Endothelial cell of umbilical vein (primary cell): ENCODE results near the gene RPL38.

Source experiments
- CTCF ChIP-seq, 2 donors: IDR thresholded peaks; 1 replicate in 1 of 2; 2 replicates in 1 of 2; pipeline ENCODE4 v1.5.1; 2011; ENCODE audit warnings: low read length in 2 of 2, mild to moderate bottlenecking in 2 of 2, moderate library complexity in 2 of 2, control low read depth in 1 of 2, inconsistent platforms in 1 of 2, low read depth in 1 of 2; ENCODE audit not compliant: insufficient read depth in 1 of 2; ENCODE audit errors: extremely low read depth in 1 of 2
- EZH2 ChIP-seq: IDR thresholded peaks from 2 replicates; pipeline ENCODE4 v1.6.1; 2012; ENCODE audit warnings: borderline replicate concordance, low read depth, mild to moderate bottlenecking, moderate library complexity, low read length, inconsistent platforms; ENCODE audit not compliant: severe bottlenecking
- GATA2 ChIP-seq: IDR thresholded peaks from 2 replicates; pipeline ENCODE4 v1.7.0; 2011; ENCODE audit warnings: low read depth, mild to moderate bottlenecking, moderate library complexity, mixed read lengths, low read length; ENCODE audit not compliant: insufficient read length, insufficient read depth
- MAX ChIP-seq: IDR thresholded peaks from 2 replicates; pipeline ENCODE4 v1.6.1; 2011; ENCODE audit not compliant: insufficient read depth, insufficient read length
- MYC ChIP-seq: IDR thresholded peaks from one replicate; pipeline ENCODE4 v1.6.1; 2011; ENCODE audit warnings: mild to moderate bottlenecking, low read depth, low read length
- POLR2A ChIP-seq: IDR thresholded peaks from 2 replicates; pipeline ENCODE4 v1.6.1; 2012; ENCODE audit warnings: low read depth, mild to moderate bottlenecking, control low read depth, low read length
- POLR2AphosphoS5 ChIP-seq: IDR thresholded peaks from 2 replicates; pipeline ENCODE4 v1.6.1; 2012; ENCODE audit warnings: low read depth, mild to moderate bottlenecking, control low read depth, low read length, moderate library complexity; ENCODE audit not compliant: insufficient read depth

GRCh38 chr17:74200112-74200511, 3.4 kb upstream of the RPL38 start:
- TF ChIP-seq EZH2 (no peak), CTCF (IDR thresholded peaks at IDR 0.05; ENCODE audit: extremely low read depth in 1 of 2, insufficient read depth in 1 of 2, low read depth in 1 of 2, low read length in 2 of 2) (no peak), GATA2 (no peak), POLR2AphosphoS5 (no peak), MYC (no peak), POLR2A (no peak), MAX (no peak)
